Testis (tissue), 3 donors: ENCODE results near the gene WDR46. TPM values are rescaled to one million over a fixed set of nuclear protein-coding genes. Genes with fewer than 3 reads are reported as not detected.
A peak's percentile ranks its signal among the peaks of the same experiment; 100 is the strongest.
"Not testable (repeated sequence)": the region's sequence is repeated elsewhere in the genome, so short reads cannot be mapped to it uniquely, and the experiment has no call there.

Experiments
- DNase-seq: peaks from one replicate; pipeline ENCODE4 v3.0.0-alpha.2; 2019
- H3K27ac ChIP-seq, 2 donors: fragments of 200-600 bp; sonication (generic); one replicate each; pipeline ENCODE4 v1.5.1; 2019
- H3K27me3 ChIP-seq: fragments of 200-600 bp; sonication (generic); one replicate; pipeline ENCODE4 v1.5.1; 2019
- H3K36me3 ChIP-seq: fragments of 200-600 bp; sonication (generic); one replicate; pipeline ENCODE4 v1.5.1; 2017; ENCODE audit warnings: low read depth; ENCODE audit errors: missing control alignments
- H3K4me1 ChIP-seq: fragments of 200-600 bp; sonication (generic); one replicate; pipeline ENCODE4 v1.5.1; 2019
- H3K4me3 ChIP-seq, 2 donors: fragments of 200-600 bp; sonication (generic); one replicate each; pipeline ENCODE4 v1.5.1; 2017 to 2019
- H3K9me3 ChIP-seq: fragments of 200-600 bp; sonication (generic); one replicate; pipeline ENCODE4 v1.5.1; 2017
- POLR2A ChIP-seq: fragments of 450-650 bp; IDR thresholded peaks from one replicate; pipeline ENCODE4 v1.6.1; 2017; ENCODE audit warnings: antibody characterized with exemption, mild to moderate bottlenecking, moderate library complexity
- WGBS, 2 donors: methylation state at CpG; one replicate each; pipeline ENCODE4 v1.1.5; 2018; 5-methylcytosine and 5-hydroxymethylcytosine counted together
- intact Hi-C: fragments of 100-400 bp; cut with DNase I; formaldehyde crosslinking; loops from one replicate; pipeline ENCODE4 v1.15.1; 2023; ENCODE audit warnings: low total_unique reads
- polyA plus RNA-seq: library from polyadenylated mRNA; stranded (reverse); fragments of 350-450 nt; fragmentation: Illumina TruSeq; extraction: RNeasy Lipid Tissue Mini Kit (QIAGEN cat#74804); gene quantifications from one replicate; pipeline ENCODE4 v1.2.3, GENCODE V29; 2014; ENCODE audit warnings: low read depth, low replicate concordance; ENCODE audit not compliant: insufficient read depth
- total RNA-seq, 2 donors: library from RNA; depleted of rRNA; stranded (reverse); fragments of >200 nt; gene quantifications; one replicate each; pipeline ENCODE4 v1.2.3, GENCODE V29; 2016
- TF ChIP-seq, protein P1 (sequence below), 3 experiments: fragments of 450-650 bp in 2 of 3; fragments of 200-600 bp in 1 of 3; sonication (generic) in 1 of 3; IDR thresholded peaks; one replicate each; pipeline ENCODE4 v1.5.1; 2016 to 2019; ENCODE audit warnings: antibody characterized with exemption in 3 of 3, mild to moderate bottlenecking in 2 of 3, moderate library complexity in 1 of 3

The WDR46 gene
- total and polyA plus RNA-seq, 3 donors from 2014 or later, result 61.6 to 71.2 (median 63.2) TPM

DNA sequence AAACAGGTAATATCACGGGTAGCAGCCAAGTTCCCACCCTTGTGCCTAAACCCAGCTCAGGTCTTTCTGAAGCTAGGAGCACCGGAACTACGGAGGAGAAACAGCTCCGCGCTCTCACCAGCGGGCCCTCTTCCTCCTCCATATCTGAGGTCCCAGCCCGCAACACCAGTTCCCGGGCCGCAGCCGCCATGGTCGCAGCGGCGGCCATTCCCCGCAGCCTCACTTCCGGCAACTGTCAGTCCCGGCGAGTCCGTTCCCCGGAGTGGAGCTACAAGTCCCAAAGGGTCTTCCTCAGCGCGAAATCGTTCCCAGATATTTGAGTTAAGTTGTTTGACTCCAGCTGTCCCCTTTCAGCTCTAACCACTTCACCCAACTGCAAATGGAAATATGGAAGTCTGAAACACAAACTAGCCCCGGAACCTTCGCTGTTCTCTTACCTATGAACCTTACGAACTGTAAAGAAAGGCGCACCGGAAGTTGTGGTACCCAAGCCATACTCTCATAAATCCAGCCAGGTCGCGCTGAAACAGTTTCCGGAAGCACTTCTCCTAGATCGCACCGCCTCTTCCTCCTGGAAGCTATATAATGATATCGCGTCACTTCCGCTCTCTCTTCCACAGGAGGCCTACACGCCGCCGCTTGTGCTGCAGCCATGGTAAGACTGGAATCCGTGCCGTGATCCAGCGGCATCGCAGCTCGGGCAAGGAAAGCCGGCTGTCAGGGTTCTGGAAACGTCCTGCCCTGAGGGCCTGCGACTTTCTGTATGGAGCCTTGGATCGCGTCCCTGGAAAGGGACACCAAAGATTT lies 17.4 kb downstream of the WDR46 start, which contains the start of the genes RPS18 and VPS52:
RPS18 (plus strand) TSS at position 608 of the 807 bp plus-strand sequence; CDS start at position 653, 45 bp downstream.
VPS52 (minus strand) TSS at position 409 of the 807 bp plus-strand sequence; CDS start at position 208, 201 bp downstream.
- H3K36me3 ChIP-seq, result no peaks in the 10 kb centered on the region
- H3K4me3 ChIP-seq, result peak within 1 kb of the TSS; percentile 82 to 88
- peak; percentile 99 for DNase-seq
- H3K27ac ChIP-seq, result peak within 1 kb of the TSS; percentile 85 to 91
- 0% methylated on average over 21 to 48 of the region's 48 CpGs for WGBS, 2 donors
- peaks cover 28% of the 10 kb centered on the region for H3K4me1 ChIP-seq
- no peaks in the 10 kb centered on the region for H3K27me3 ChIP-seq
- TF ChIP-seq, protein P1, sequence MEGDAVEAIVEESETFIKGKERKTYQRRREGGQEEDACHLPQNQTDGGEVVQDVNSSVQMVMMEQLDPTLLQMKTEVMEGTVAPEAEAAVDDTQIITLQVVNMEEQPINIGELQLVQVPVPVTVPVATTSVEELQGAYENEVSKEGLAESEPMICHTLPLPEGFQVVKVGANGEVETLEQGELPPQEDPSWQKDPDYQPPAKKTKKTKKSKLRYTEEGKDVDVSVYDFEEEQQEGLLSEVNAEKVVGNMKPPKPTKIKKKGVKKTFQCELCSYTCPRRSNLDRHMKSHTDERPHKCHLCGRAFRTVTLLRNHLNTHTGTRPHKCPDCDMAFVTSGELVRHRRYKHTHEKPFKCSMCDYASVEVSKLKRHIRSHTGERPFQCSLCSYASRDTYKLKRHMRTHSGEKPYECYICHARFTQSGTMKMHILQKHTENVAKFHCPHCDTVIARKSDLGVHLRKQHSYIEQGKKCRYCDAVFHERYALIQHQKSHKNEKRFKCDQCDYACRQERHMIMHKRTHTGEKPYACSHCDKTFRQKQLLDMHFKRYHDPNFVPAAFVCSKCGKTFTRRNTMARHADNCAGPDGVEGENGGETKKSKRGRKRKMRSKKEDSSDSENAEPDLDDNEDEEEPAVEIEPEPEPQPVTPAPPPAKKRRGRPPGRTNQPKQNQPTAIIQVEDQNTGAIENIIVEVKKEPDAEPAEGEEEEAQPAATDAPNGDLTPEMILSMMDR (IDR thresholded peaks at IDR 0.05), result peak in 1 of 3 experiments; percentile 6
- peak; percentile 96 for TF ChIP-seq POLR2A
- intact Hi-C loops, result loop anchor here (2.0 kb wide), 1 partner anchor 17 kb away; the partner anchor contains the start of genes PFDN6 and WDR46
- no peaks in the 10 kb centered on the region for H3K9me3 ChIP-seq

DNA sequence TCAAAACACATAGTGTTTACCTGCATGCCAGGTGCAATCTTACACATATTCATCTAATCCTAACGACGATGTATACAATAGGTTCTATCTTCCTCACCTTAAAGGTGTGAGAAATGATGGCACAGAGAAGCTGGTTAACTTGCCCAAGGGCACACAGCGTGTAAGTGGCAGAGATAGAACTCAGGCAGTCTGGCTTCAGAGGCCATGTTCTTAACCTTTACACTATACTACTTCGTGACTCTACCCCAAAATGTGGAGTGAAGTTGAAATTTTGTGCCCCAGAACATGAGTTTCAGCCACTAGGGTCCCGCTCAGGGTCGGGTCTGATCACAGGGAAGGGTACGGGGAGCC lies 17.9 kb downstream of the WDR46 start:
- intact Hi-C loops, result no loop called here
- no peaks in the 10 kb centered on the region for H3K27me3 ChIP-seq
- WGBS, 2 donors, result 1 to 3% methylated on average over 3 to 7 of the region's 7 CpGs
- peaks cover 23% of the 10 kb centered on the region for H3K4me1 ChIP-seq
- DNase-seq, result no peak
- peak overlapping the region; percentile 85 to 91 for H3K27ac ChIP-seq
- peak overlapping the region; percentile 82 to 88 for H3K4me3 ChIP-seq
- no peaks in the 10 kb centered on the region for H3K36me3 ChIP-seq
- TF ChIP-seq POLR2A, result no peak
- TF ChIP-seq, protein P1 (IDR thresholded peaks at IDR 0.05), result no peak
- no peaks in the 10 kb centered on the region for H3K9me3 ChIP-seq

DNA sequence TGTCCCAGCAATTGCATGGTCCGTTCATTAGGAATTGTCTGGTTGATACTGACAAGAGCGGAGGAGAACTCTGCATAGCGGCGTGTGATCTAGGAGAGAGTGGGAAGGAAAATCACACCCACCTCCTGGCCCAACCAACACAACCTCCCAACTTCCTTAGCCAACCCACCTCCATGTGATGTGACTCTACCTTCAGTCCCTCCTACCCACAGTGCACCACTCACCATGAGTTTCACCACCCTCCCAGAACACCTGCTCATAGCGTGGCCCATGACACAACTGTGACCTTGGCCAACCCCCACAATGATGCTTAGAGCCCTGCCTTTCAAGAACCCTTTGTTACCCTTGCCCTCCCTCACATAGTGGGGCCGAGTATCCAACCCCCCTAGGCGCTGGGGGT lies 25.0 kb downstream of the WDR46 start:
- no peaks in the 10 kb centered on the region for H3K36me3 ChIP-seq
- WGBS, 2 donors, result 86 to 96% methylated on average over 7 of the region's 7 CpGs
- H3K9me3 ChIP-seq, result no peaks in the 10 kb centered on the region
- H3K27me3 ChIP-seq, result no peaks in the 10 kb centered on the region
- no peak overlapping the region for H3K4me3 ChIP-seq
- no peaks in the 10 kb centered on the region for H3K4me1 ChIP-seq
- no peak overlapping the region for H3K27ac ChIP-seq
- TF ChIP-seq, protein P1 (IDR thresholded peaks at IDR 0.05), result no peak
- no peak for TF ChIP-seq POLR2A
- no peak for DNase-seq
- intact Hi-C loops, result no loop called here

DNA sequence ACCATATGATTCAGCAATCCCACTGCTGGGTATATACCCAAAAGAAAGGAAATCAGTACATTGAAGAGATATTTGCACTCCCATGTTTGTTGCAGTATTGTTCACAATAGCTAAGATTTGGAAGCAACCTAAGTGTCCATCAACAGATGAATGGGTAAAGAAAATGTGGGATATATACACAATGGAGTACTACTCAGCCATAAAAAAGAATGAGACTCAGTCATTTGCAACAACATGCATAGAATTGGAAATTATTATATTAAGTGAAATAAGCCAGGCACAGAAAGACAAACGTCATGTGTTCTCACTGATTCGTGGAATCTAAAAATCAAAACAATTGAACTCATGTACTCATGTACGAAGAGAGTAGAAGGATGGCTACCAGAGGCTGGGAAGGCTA lies 26.5 kb downstream of the WDR46 start:
- H3K27ac ChIP-seq, intact Hi-C loops, H3K27me3 ChIP-seq, H3K9me3 ChIP-seq, DNase-seq, H3K4me3 ChIP-seq, H3K4me1 ChIP-seq, H3K36me3 ChIP-seq: not testable (repeated sequence)
- WGBS, 2 donors, result 94 to 96% methylated on average over 3 of the region's 3 CpGs

DNA sequence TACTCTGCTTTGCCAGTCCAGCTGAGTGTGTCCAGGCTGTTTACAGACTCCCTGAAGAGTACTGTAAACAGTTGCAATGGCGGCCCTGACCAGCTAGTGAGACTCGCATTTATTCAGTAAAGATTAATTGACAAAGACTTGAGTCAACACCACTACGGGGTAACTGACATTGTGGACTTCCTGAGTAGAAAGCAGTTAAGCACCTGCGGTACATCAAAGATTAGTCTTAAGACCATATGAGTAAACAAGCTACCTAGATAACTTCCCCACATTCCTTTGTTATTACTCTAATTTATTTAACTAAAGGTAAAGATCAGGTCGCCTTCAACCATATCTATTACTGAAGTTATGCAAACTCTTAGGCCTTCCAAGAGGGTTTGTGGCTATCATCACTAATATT lies 30.0 kb downstream of the WDR46 start:
- Histone ChIP-seq H3K4me3 (no peak overlapping the region), H3K4me1 (no peaks in the 10 kb centered on the region), H3K27ac (no peak overlapping the region), H3K36me3 (no peaks in the 10 kb centered on the region), H3K9me3 (no peaks in the 10 kb centered on the region), H3K27me3 (no peaks in the 10 kb centered on the region)
- TF ChIP-seq, protein P1 (IDR thresholded peaks at IDR 0.05), result no peak
- no peak for TF ChIP-seq POLR2A
- intact Hi-C loops, result no loop called here
- DNase-seq, result no peak
- WGBS, 2 donors, result 94 to 96% methylated on average over 5 of the region's 5 CpGs
